Erythroblast (primary cell): ENCODE measurements around the gene DOCK9.

Experiments
- GATA1 ChIP-seq: IDR thresholded peaks from 2 replicates; pipeline ENCODE4 v1.6.1; 2011; ENCODE audit warnings: low read depth, mild to moderate bottlenecking, control low read depth, low read length, moderate library complexity
- POLR2A ChIP-seq: IDR thresholded peaks from 2 replicates; pipeline ENCODE4 v1.6.1; 2011; ENCODE audit warnings: mild to moderate bottlenecking, low read length

DNA sequence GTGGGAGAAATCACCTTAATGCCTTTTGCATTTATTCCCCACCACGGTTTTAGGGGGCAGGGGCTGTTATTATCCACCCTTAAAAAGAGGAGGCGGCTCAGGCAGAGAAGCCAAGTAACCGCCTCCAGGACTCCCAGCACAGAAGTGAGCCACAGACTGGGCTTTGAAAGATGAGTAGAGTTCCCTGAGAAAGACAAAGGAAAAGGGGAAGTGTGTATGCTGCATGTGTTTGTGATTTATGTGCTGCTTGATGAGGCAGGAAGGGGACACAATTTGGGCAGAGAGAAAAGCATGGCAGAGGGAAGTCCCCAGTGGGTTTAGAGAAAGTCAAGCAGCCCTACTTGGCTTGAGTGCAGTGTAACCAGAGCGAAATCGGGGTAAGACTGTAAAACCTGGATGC, 85.0 kb downstream of the DOCK9 start:
- no peak for TF ChIP-seq POLR2A
- no peak for TF ChIP-seq GATA1
